CD4-positive, alpha-beta T cell treated with Interleukin-17A for 4 hours (primary cell): ENCODE results near the gene NEK10.

ENCODE experiments used
- DNase-seq: peaks from one replicate; pipeline ENCODE4 v3.0.0-alpha.2; 2020; ENCODE audit warnings: mixed read lengths

Gene NEK10

GRCh38 chr3:27160146-27160545 lies 209.0 kb downstream of the NEK10 start:
- no peak for DNase-seq

DNA sequence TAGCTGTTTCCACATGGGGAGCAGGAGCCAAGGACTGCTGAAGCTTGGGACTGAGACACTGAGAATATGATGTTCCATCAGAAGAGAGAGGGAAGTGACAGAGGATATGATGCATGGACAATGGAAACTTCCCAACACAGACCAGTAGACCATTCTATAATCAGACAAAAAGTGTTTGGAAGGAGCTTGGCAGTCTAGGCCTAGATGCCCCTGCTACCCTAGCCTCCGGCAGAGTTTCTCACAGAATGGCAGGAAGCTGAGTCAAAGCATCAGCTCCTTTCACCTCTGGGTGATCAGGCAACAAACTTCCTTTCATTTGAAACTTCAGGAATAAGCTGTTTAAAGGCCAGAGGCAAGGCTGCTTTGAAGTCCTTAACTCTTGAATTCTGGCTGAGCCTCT lies 222.0 kb downstream of the NEK10 start:
- no peak for DNase-seq

- no peak for DNase-seq
Measured at GRCh38 chr3:27146786-27147185, 222.4 kb downstream of the NEK10 start.

- DNase-seq: no peak
Measured at GRCh38 chr3:27145719-27146118, 223.5 kb downstream of the NEK10 start.

DNA sequence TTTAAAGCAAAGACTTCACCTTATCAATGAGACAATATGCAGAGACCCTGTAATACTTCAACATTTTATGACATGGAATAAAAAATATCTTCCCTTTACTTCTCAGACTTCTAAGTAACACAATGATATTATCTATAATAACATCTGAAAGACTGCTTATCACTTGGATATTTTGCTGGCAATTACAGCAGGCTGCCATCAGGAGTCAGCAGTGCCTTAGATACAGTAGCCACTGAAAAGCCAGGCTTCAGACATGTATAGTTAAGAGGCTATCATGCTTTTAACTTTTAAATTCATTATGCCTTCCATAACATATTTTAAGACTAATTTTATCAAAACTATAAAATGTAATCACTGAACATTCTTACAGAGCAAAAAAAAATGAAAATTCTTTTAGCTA lies 227.5 kb downstream of the NEK10 start:
- DNase-seq: no peak

- no peak for DNase-seq
Measured at GRCh38 chr3:27138562-27138961, 230.6 kb downstream of the NEK10 start.

DNA sequence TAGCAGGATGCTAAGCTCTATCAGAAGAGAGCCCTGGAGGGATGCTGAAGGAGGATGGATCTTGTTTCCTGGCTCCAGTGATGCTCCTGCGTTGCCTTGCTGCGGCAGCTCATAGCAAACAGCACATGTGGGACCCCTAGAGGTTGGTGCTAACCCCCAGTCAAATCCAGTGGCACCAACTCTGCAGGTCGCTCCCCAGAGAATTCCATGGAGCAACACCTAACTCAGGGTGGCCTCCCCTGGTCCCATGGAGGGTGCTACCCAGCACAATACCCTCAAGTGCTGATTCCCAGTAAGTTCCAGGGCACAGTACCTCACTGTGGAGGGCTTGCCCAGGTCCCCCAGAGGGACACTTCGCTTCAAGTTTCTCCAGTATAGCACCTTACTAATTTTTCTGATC lies 231.2 kb downstream of the NEK10 start:
- no peak for DNase-seq

DNA sequence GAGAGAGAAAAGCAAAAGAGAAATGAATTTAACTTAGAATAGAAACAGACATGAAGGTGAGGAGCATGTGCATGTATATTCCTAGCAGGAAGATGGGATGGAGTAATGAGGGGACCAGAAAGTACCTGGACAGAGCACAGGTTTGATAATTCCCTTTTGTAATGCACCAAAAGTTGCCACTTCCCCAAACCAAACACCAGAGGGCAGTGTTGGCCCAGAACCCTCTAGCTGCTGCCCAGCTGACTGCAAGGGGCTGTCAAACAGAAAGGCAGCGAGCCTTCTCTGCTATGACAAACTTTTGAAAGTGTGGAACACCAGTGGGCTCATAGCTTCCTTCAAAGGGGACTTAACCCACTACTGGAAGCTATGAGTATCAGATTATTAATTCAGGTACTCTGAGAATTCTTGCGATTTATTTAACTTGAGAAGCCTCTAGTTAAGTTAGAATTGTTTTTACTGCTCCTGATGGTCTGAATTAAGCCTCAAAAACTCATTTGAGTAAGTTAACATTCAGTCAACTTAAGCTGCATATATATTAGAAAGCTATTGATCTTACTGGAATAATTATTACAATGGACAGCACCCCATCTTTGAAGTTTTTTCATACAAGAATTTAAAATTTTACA lies 234.9 kb downstream of the NEK10 start:
- DNase-seq: peak; percentile 60

DNA sequence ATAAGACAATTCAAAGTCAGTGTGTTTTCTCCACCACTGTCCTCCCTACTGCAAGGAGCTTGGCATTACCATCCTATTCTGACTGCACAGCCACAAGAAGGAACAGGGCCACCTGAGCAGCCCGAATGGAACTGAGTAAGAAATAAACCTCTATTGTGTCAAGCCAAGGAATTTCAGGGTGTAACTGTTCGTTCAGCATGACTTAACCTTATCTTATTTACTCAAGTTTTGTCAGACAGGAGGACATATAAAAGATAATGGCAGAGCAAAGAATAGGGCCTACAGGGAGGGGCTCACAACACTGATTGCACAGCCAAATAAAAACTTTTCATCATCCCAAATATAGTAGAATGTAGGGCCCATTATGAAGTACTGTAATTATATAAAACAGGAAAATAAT lies 236.1 kb downstream of the NEK10 start:
- no peak for DNase-seq

DNA sequence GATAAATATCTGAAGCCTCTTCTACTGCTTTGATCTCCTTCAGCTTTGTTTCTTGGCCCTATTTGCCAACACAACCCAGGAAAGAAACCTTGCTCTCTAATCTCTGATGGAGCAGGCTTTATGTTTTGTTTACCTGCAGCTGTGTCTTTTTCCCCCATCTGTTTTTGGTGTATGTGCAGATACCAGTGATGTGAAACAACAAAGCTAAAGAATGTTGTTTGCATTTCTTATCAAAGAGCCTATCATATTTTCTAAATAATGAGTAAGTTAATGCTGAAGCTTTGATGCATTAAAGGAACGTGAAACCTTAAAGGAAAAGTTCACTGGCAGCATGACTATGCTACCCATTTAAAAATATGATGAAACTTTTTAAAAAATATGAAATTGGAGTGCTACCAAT lies 238.4 kb downstream of the NEK10 start:
- no peak for DNase-seq

DNA sequence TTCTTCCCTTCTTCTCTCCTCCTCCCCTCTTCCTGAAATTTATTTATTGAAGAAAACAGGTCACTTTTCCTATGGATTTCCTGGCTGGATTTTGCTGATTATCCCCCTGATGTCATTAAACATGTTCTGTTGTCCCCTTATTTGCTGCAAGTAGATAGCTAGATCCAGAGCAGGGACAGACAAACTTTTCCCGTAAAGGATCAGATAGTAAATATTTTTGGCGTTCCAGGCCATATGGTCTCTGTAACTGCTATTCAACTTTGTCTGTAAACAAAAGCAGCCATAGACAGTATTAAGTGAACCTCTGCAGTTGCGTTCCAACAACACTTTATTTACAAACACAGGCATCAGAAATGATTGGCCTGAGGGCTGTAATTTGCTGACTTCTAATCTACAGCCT lies 241.3 kb downstream of the NEK10 start:
- DNase-seq: no peak

GRCh38 chr3:27127195-27127594 lies 242.0 kb downstream of the NEK10 start:
- DNase-seq: no peak

GRCh38 chr3:27125821-27126501 lies 243.2 kb downstream of the NEK10 start:
- DNase-seq: no peak

DNA sequence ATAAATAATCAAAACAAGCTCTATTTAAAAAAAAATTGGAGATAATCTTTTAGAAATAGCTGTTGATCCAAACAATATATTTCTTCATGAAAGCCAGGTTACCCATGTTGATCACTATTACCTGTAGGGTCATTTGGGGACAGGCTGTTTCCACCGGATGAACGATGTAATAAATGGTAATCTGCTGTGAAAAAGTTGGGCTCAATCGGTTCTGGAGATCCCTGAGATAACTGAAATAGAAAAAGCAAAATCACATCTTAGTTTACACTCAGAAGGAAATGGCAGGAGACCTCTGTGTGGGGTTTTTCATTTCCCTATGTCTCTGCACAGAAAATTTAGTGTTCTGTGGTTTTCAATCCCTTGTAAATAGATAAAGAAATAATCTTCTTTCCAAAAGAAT lies 249.5 kb downstream of the NEK10 start:
- no peak for DNase-seq

- no peak for DNase-seq
Measured at GRCh38 chr3:27115352-27115751, 253.8 kb downstream of the NEK10 start.

GRCh38 chr3:27114684-27115083 lies 254.5 kb downstream of the NEK10 start:
- DNase-seq: no peak

DNA sequence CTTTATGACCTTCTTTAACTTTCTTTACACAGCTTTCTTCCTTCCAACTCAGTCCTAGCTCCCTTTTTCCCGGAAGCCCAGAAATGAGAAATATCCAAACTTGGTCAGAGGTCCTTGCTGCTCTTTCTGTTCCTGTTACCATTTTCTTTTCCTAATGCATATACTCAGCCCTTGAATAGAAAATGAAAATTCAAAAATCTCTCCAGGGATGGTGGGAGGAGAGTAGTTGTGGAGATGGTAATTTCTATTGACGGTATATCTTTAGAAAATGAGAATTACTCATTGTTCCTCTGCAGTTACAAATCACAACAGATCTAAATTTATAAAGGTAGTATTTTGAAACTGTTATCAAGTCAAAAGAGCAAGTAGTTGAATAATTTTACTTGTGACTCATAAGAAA lies 255.1 kb downstream of the NEK10 start:
- no peak for DNase-seq

- DNase-seq: no peak
Measured at GRCh38 chr3:27110020-27110419, 259.2 kb downstream of the NEK10 start.

GRCh38 chr3:27108322-27108721 lies 260.9 kb downstream of the NEK10 start:
- DNase-seq: no peak

- no peak for DNase-seq
Measured at GRCh38 chr3:27105904-27106303, 263.3 kb downstream of the NEK10 start.

DNA sequence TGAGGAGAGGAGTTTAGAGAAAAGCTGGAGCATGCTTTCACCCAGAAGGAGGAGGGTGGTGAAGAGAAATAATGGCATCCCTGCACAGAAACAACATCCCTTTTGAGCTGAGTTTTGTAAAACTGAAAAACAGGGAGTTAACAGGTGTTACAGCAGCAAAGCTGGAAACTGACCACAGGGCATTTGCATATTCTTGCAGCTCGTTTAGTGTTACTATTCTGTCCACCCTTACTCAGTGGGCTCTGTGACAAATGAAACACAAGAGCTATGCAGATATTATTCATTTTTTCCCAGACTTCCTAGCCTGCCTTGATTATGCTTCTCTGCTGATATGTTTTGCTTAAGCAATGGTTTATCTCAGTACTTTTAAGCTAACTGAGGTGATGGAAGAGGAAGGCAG lies 272.0 kb downstream of the NEK10 start:
- DNase-seq: no peak

DNA sequence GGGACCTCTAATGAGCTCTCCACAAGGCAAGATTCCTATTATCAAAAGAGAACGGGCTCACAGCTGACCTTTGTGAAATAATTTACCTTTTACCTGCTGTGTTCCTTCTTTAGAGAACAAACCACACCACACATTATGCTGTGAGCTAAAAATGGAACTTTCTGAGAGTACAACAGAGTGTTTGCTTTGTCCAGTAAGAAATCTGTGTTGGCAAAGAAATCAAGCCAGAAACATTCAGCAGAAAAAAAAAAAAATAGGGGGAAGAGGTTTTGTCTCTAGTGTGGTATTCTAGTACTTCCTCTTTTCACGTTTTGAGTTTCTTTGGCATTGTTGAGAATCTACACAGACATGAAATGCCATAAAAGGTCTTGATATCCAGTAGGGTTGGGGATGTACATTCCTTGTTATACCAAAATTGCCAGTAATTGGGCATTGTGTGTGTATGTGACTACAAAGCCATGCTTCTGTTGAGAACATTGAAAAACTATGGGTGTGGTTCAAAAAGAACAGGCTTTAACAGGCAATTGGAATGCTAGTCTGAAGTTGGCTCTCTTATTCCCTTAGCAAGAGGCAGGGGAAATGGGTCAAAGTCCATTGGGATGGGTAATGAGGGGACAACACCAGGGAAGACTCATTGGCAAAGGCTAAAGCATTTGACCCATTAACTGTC lies 273.5 kb downstream of the NEK10 start:
- DNase-seq: no peak

DNA sequence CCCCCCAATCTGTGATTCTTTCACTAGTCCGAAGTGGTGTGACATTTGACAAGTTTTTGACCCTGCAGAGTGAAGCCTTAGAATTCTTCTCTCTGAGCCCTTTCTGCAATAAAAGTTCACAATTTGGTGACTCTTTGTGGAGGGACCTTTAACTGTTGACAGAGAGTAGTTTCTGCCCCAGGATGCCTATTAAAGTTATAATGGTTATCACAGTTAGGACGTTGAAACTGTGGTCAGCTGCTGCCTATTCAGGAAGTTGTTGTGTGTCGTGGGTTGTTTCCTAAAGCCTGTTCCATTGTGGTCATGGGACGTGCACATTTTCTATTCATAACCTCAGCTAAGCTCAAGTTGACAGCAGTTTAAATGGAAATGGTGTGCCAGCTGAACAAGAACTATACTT lies 274.5 kb downstream of the NEK10 start:
- DNase-seq: no peak

DNA sequence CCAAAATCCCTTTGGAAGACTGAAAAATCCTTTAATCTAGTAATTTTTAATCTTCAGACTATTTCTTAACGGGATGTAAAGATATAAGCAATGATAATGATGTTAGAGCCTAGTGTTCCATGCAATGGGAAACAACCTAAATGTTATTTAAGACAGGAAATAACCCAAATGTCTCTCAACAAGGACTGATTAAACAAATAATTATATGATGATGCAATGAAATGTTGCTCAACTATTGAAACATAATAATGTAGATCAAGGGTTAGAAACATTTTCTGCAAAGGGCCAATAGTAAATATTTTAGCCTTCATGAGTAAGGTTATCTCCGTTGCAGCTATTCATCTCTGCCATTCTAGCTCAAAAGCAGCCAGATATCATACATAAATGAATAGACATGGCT lies 275.4 kb downstream of the NEK10 start:
- no peak for DNase-seq
